HG02870 (cell line): ENCODE results near the gene PIK3C2G.
"Not testable (repeated sequence)": the region's sequence is repeated elsewhere in the genome, so short reads cannot be mapped to it uniquely, and the experiment has no call there.

ENCODE experiments used
- ATAC-seq: cut with Tn5 transposase; IDR thresholded peaks from one replicate; pipeline ENCODE4 v1.9.1; 2021; ENCODE audit warnings: mild to moderate bottlenecking, moderate library complexity; ENCODE audit not compliant: unreplicated experiment

Gene PIK3C2G

GRCh38 chr12:18468246-18469075 is 207.1 kb downstream of the PIK3C2G start:
- ATAC-seq: no peak

GRCh38 chr12:18470251-18470650 is 208.9 kb downstream of the PIK3C2G start:
- no peak for ATAC-seq

- no peak for ATAC-seq
Measured at GRCh38 chr12:18472304-18472703, 211.0 kb downstream of the PIK3C2G start.

- no peak for ATAC-seq
Measured at GRCh38 chr12:18472806-18473205, 211.5 kb downstream of the PIK3C2G start.

- no peak for ATAC-seq
Measured at GRCh38 chr12:18476861-18477260, 215.5 kb downstream of the PIK3C2G start.

- no peak for ATAC-seq
Measured at GRCh38 chr12:18479256-18479655, 217.9 kb downstream of the PIK3C2G start.

- no peak for ATAC-seq
Measured at GRCh38 chr12:18482601-18483120, 221.3 kb downstream of the PIK3C2G start.

GRCh38 chr12:18483698-18484325 is 222.5 kb downstream of the PIK3C2G start:
- ATAC-seq: no peak

- no peak for ATAC-seq
Measured at GRCh38 chr12:18486036-18486435, 224.7 kb downstream of the PIK3C2G start.

- ATAC-seq: no peak
Measured at GRCh38 chr12:18487509-18487908, 226.2 kb downstream of the PIK3C2G start.

GRCh38 chr12:18492372-18493025 is 231.2 kb downstream of the PIK3C2G start:
- ATAC-seq: no peak

GRCh38 chr12:18496156-18496555 is 234.8 kb downstream of the PIK3C2G start:
- ATAC-seq: no peak

- not testable (repeated sequence) for ATAC-seq
Measured at GRCh38 chr12:18500160-18500574, 238.8 kb downstream of the PIK3C2G start.

- not testable (repeated sequence) for ATAC-seq
Measured at GRCh38 chr12:18500736-18501135, 239.4 kb downstream of the PIK3C2G start.

GRCh38 chr12:18502422-18502968 is 241.2 kb downstream of the PIK3C2G start:
- ATAC-seq: no peak

- ATAC-seq: no peak
Measured at GRCh38 chr12:18521461-18521860, 260.1 kb downstream of the PIK3C2G start.

- no peak for ATAC-seq
Measured at GRCh38 chr12:18522806-18523205, 261.5 kb downstream of the PIK3C2G start.

- ATAC-seq: not testable (repeated sequence)
Measured at GRCh38 chr12:18542497-18542896, 281.2 kb downstream of the PIK3C2G start.

GRCh38 chr12:18546399-18546798 is 285.1 kb downstream of the PIK3C2G start:
- ATAC-seq: no peak

GRCh38 chr12:18549598-18549997 is 288.3 kb downstream of the PIK3C2G start:
- no peak for ATAC-seq

- no peak for ATAC-seq
Measured at GRCh38 chr12:18551106-18551505, 289.8 kb downstream of the PIK3C2G start.
